Activated CD4-positive, alpha-beta T cell treated with anti-CD3 and anti-CD28 coated beads, Interleukin-2, amount 10 ng/mL, durations not matched to agents 7 days and 5 days (primary cell): ENCODE data around the gene FAM161B. TPM values are rescaled to one million over a fixed set of nuclear protein-coding genes. Genes with fewer than 3 reads are reported as not detected.

Source experiments
- CTCF ChIA-PET: fragments of 350-600 bp; sonication (Branson Sonifier 250); formaldehyde crosslinking; loops from one replicate; lab custom pipeline; 2021; ENCODE audit warnings: antibody characterized with exemption; lab: Charles Lee
- POLR2A ChIA-PET: fragments of 350-600 bp; sonication (Branson Sonifier 250); formaldehyde crosslinking; loops from one replicate; lab custom pipeline; 2021; ENCODE audit warnings: antibody characterized with exemption; lab: Charles Lee
- DNase-seq: peaks from one replicate; pipeline ENCODE4 v3.0.0-alpha.2; 2020
- H3K27ac Mint-ChIP-seq: one replicate; pipeline ENCODE4 v1.8.0; 2021; ENCODE audit warnings: mild to moderate bottlenecking, moderate library complexity, mixed read lengths
- H3K27me3 Mint-ChIP-seq: one replicate; pipeline ENCODE4 v1.8.0; 2021; ENCODE audit warnings: mixed read lengths
- H3K36me3 Mint-ChIP-seq: one replicate; pipeline ENCODE4 v1.8.0; 2021; ENCODE audit warnings: low read depth, mixed read lengths
- H3K4me1 Mint-ChIP-seq: one replicate; pipeline ENCODE4 v1.8.0; 2021; ENCODE audit warnings: mixed read lengths
- H3K4me3 Mint-ChIP-seq: one replicate; pipeline ENCODE4 v1.8.0; 2021; ENCODE audit warnings: mild to moderate bottlenecking, moderate library complexity, mixed read lengths
- H3K9me3 Mint-ChIP-seq: one replicate; pipeline ENCODE4 v1.8.0; 2021; ENCODE audit warnings: mixed read lengths
- total RNA-seq, 2 experiments: library from RNA; stranded (reverse); gene quantifications; one replicate each; pipeline ENCODE4 v1.2.3, GENCODE V29; 2021

The FAM161B gene
- total RNA-seq, 2 experiments from 2014 or later, result 1.9 to 2.0 TPM

- DNase-seq, result no peak
- no peaks in the 10 kb centered on the region for H3K4me1 Mint-ChIP-seq
- peaks cover 11% of the 10 kb centered on the region for H3K36me3 Mint-ChIP-seq
- ChIA-PET POLR2A (no interaction called here), CTCF (interaction anchor here (0.6 kb wide), 1 partner anchor 74 kb away, joined by 3 read pairs; no protein-coding TSS in a partner anchor)
- no peak overlapping the region for H3K4me3 Mint-ChIP-seq
- no peak overlapping the region for H3K27ac Mint-ChIP-seq
- H3K27me3 Mint-ChIP-seq, result no peaks in the 10 kb centered on the region
- H3K9me3 Mint-ChIP-seq, result no peaks in the 10 kb centered on the region
Measured at GRCh38 chr14:73976125-73976524, 26.2 kb upstream of the FAM161B start.

GRCh38 chr14:73973497-73973896 lies 23.6 kb upstream of the FAM161B start:
- ChIA-PET CTCF (interaction anchor here (1.4 to 1.8 kb wide), 2 partner anchors 12 to 15 kb away, joined by 4 read pairs; no protein-coding TSS in a partner anchor), POLR2A (no interaction called here)
- Mint-ChIP-seq H3K36me3 (peaks cover 14% of the 10 kb centered on the region), H3K27me3 (no peaks in the 10 kb centered on the region), H3K4me1 (no peaks in the 10 kb centered on the region), H3K4me3 (no peak overlapping the region), H3K27ac (no peak overlapping the region), H3K9me3 (no peaks in the 10 kb centered on the region)
- no peak for DNase-seq

- CTCF ChIA-PET, result interaction anchor here (0.6 kb wide), 1 partner anchor 8 kb away, joined by 4 read pairs; no protein-coding TSS in a partner anchor
- DNase-seq, result no peak
- no peak overlapping the region for H3K4me3 Mint-ChIP-seq
- peaks cover 18% of the 10 kb centered on the region for H3K36me3 Mint-ChIP-seq
- no peak overlapping the region for H3K27ac Mint-ChIP-seq
- H3K4me1 Mint-ChIP-seq, result no peaks in the 10 kb centered on the region
- H3K27me3 Mint-ChIP-seq, result no peaks in the 10 kb centered on the region
- no peaks in the 10 kb centered on the region for H3K9me3 Mint-ChIP-seq
- POLR2A ChIA-PET, result no interaction called here
Measured at GRCh38 chr14:73968885-73969284, 19.0 kb upstream of the FAM161B start.

GRCh38 chr14:73965216-73965615 lies 15.3 kb upstream of the FAM161B start:
- H3K27me3 Mint-ChIP-seq, result no peaks in the 10 kb centered on the region
- H3K27ac Mint-ChIP-seq, result peak overlapping the region; percentile 38
- H3K4me1 Mint-ChIP-seq, result no peaks in the 10 kb centered on the region
- no peak for DNase-seq
- POLR2A ChIA-PET, result no interaction called here
- H3K4me3 Mint-ChIP-seq, result no peak overlapping the region
- CTCF ChIA-PET, result no interaction called here
- peaks cover 37% of the 10 kb centered on the region for H3K36me3 Mint-ChIP-seq
- H3K9me3 Mint-ChIP-seq, result no peaks in the 10 kb centered on the region

- Mint-ChIP-seq H3K4me3 (no peak overlapping the region), H3K27me3 (no peaks in the 10 kb centered on the region), H3K4me1 (no peaks in the 10 kb centered on the region), H3K9me3 (no peaks in the 10 kb centered on the region), H3K27ac (no peak overlapping the region), H3K36me3 (peaks cover 41% of the 10 kb centered on the region)
- POLR2A ChIA-PET, result no interaction called here
- CTCF ChIA-PET, result interaction anchor here (0.9 to 1.5 kb wide), 3 partner anchors 9 to 50 kb away, joined by 4 read pairs; no protein-coding TSS in a partner anchor
- no peak for DNase-seq
Measured at GRCh38 chr14:73961192-73961591, 11.3 kb upstream of the FAM161B start.

- POLR2A ChIA-PET, result no interaction called here
- Mint-ChIP-seq H3K9me3 (no peaks in the 10 kb centered on the region), H3K4me3 (no peak overlapping the region), H3K27me3 (no peaks in the 10 kb centered on the region), H3K4me1 (no peaks in the 10 kb centered on the region), H3K36me3 (peaks cover 43% of the 10 kb centered on the region), H3K27ac (no peak overlapping the region)
- DNase-seq, result no peak
- CTCF ChIA-PET, result interaction anchor here (0.9 to 1.7 kb wide), 3 partner anchors 8 to 31 kb away, joined by 3 to 8 read pairs (median 4); no protein-coding TSS in a partner anchor
Measured at GRCh38 chr14:73958591-73958990, 8.7 kb upstream of the FAM161B start.

- H3K4me1 Mint-ChIP-seq, result peaks cover 14% of the 10 kb centered on the region
- H3K27ac Mint-ChIP-seq, result no peak overlapping the region
- ChIA-PET CTCF (interaction anchor here (0.7 kb wide), 1 partner anchor 402 kb away, joined by 3 read pairs; no protein-coding TSS in a partner anchor), POLR2A (no interaction called here)
- no peak overlapping the region for H3K4me3 Mint-ChIP-seq
- H3K27me3 Mint-ChIP-seq, result no peaks in the 10 kb centered on the region
- peaks cover 28% of the 10 kb centered on the region for H3K36me3 Mint-ChIP-seq
- H3K9me3 Mint-ChIP-seq, result no peaks in the 10 kb centered on the region
- DNase-seq, result no peak
Measured at GRCh38 chr14:73955674-73956073, 5.8 kb upstream of the FAM161B start.

- ChIA-PET POLR2A (no interaction called here), CTCF (interaction anchor here (1.2 to 1.6 kb wide), 2 partner anchors 9 to 226 kb away, joined by 3 to 6 read pairs; no protein-coding TSS in a partner anchor)
- Mint-ChIP-seq H3K27me3 (no peaks in the 10 kb centered on the region), H3K27ac (no peak overlapping the region), H3K36me3 (peaks cover 16% of the 10 kb centered on the region), H3K4me1 (peaks cover 23% of the 10 kb centered on the region), H3K4me3 (no peak overlapping the region), H3K9me3 (no peaks in the 10 kb centered on the region)
- no peak for DNase-seq
Measured at GRCh38 chr14:73953731-73954130, 3.8 kb upstream of the FAM161B start.

GRCh38 chr14:73945159-73945670 lies 4.7 kb downstream of the FAM161B start:
- ChIA-PET POLR2A (interaction anchor here (0.6 kb wide), 1 partner anchor 134 kb away, joined by 5 read pairs; no protein-coding TSS in a partner anchor), CTCF (no interaction called here)
- H3K4me3 Mint-ChIP-seq, result no peak overlapping the region
- peaks cover 24% of the 10 kb centered on the region for H3K4me1 Mint-ChIP-seq
- no peaks in the 10 kb centered on the region for H3K27me3 Mint-ChIP-seq
- H3K9me3 Mint-ChIP-seq, result no peaks in the 10 kb centered on the region
- DNase-seq, result no peak
- no peak overlapping the region for H3K27ac Mint-ChIP-seq
- no peaks in the 10 kb centered on the region for H3K36me3 Mint-ChIP-seq

GRCh38 chr14:73944432-73945158 lies 5.3 kb downstream of the FAM161B start:
- DNase-seq, result no peak
- Mint-ChIP-seq H3K9me3 (no peaks in the 10 kb centered on the region), H3K36me3 (no peaks in the 10 kb centered on the region), H3K27me3 (no peaks in the 10 kb centered on the region), H3K4me3 (no peak overlapping the region), H3K4me1 (peaks cover 19% of the 10 kb centered on the region), H3K27ac (no peak overlapping the region)
- POLR2A ChIA-PET, result no interaction called here
- CTCF ChIA-PET, result interaction anchor here (1.0 kb wide), 1 partner anchor 9 kb away, joined by 3 read pairs; no protein-coding TSS in a partner anchor

- CTCF ChIA-PET, result interaction anchor here (1.5 kb wide), 1 partner anchor 32 kb away, joined by 4 read pairs; no protein-coding TSS in a partner anchor
- H3K4me1 Mint-ChIP-seq, result peaks cover 16% of the 10 kb centered on the region
- no peaks in the 10 kb centered on the region for H3K36me3 Mint-ChIP-seq
- H3K27ac Mint-ChIP-seq, result peak overlapping the region; percentile 4
- POLR2A ChIA-PET, result no interaction called here
- H3K9me3 Mint-ChIP-seq, result no peaks in the 10 kb centered on the region
- no peak for DNase-seq
- H3K27me3 Mint-ChIP-seq, result no peaks in the 10 kb centered on the region
- no peak overlapping the region for H3K4me3 Mint-ChIP-seq
Measured at GRCh38 chr14:73943083-73943482, 6.8 kb downstream of the FAM161B start.

- Mint-ChIP-seq H3K27me3 (no peaks in the 10 kb centered on the region), H3K27ac (no peak overlapping the region), H3K36me3 (no peaks in the 10 kb centered on the region), H3K9me3 (no peaks in the 10 kb centered on the region), H3K4me1 (peaks cover 16% of the 10 kb centered on the region), H3K4me3 (no peak overlapping the region)
- CTCF ChIA-PET, result interaction anchor here (0.6 to 1.5 kb wide), 3 partner anchors 32 to 1393 kb away, joined by 3 to 5 read pairs (median 4); no protein-coding TSS in a partner anchor
- POLR2A ChIA-PET, result no interaction called here
- DNase-seq, result no peak
Measured at GRCh38 chr14:73942180-73942579, 7.7 kb downstream of the FAM161B start.

- Mint-ChIP-seq H3K4me1 (peaks cover 2% of the 10 kb centered on the region), H3K36me3 (peaks cover 16% of the 10 kb centered on the region), H3K4me3 (no peak overlapping the region), H3K27me3 (no peaks in the 10 kb centered on the region), H3K27ac (no peak overlapping the region), H3K9me3 (no peaks in the 10 kb centered on the region)
- no peak for DNase-seq
- CTCF ChIA-PET, result no interaction called here
- POLR2A ChIA-PET, result no interaction called here
Measured at GRCh38 chr14:73937012-73937411, 12.9 kb downstream of the FAM161B start.
